Heart left ventricle (tissue), 13 donors: Measurements from ENCODE around the gene SIK1.
"Not testable (repeated sequence)": the region's sequence is repeated elsewhere in the genome, so short reads cannot be mapped to it uniquely, and the experiment has no call there.

Experiments
- CTCF ChIP-seq, 12 donors: fragments of 200-600 bp; sonication (generic) in 4 of 12; IDR thresholded peaks; one replicate each; pipeline versions ENCODE4 v1.5.0 to v1.8.0; 2018 to 2022; ENCODE audit warnings: antibody characterized with exemption in 12 of 12, mild to moderate bottlenecking in 5 of 12
- POLR2A ChIP-seq, 2 donors: fragments of 450-650 bp; IDR thresholded peaks; one replicate each; pipeline ENCODE4 v1.6.1; 2017; ENCODE audit warnings: antibody characterized with exemption in 2 of 2, mild to moderate bottlenecking in 2 of 2, moderate library complexity in 2 of 2
- donor health status: ischemic (EF 13 %, LVEDD 7.1; RV severe dilation, severe dysfunction).
- donor health status: DM: no; HTN: yes; CAD: no.
- donor health status: DM: no; HTN: no; CAD: no.
- donor health status: ischemic (EF 25% LVEDD 6.9; RV normal size, moderate dysfunction).
- donor health status: ischemic (EF 25% LVEDD 5.7; RV mildly dilated, moderate dysfunction).
- donor health status: ischemic (EF 35%, LVEDD 5.7; RV mildly dilated, moderate dysfunction).
- donor health status: nonischemic (EF 11% LVEDD 7.7; RV severe dilation, severe dysfunction).
- donor health status: DM: yes; HTN: yes; CAD: no.
- donor health status: PGD.
- donor health status: ischemic (EF 29% LVEDD 5.4; RV normal size, mild dysfunction).
- donor health status: nonischemic (EF 23%, LVEDD 6.1; RV moderate dilation, normal function).

GRCh38 chr21:43398533-43398932, 28.4 kb downstream of the SIK1 start:
- TF ChIP-seq CTCF, POLR2A (IDR thresholded peaks at IDR 0.05): not testable (repeated sequence)
